Cardiac muscle cell (in vitro differentiated cells and primary cell): ENCODE measurements around the gene BRAT1. TPM values are rescaled to one million over a fixed set of nuclear protein-coding genes. Genes with fewer than 3 reads are reported as not detected.
A peak's percentile ranks its signal among the peaks of the same experiment; 100 is the strongest.

Experiments
- DNase-seq, 2 donors: peaks; one replicate each; pipeline versions ENCODE4 v3.0.0 to v3.0.0-alpha.2; 2010 to 2017; ENCODE audit warnings: low read depth in 1 of 2, low spot score in 1 of 2
- H3K27ac ChIP-seq: fragments of 200-600 bp; sonication (generic); 2 replicates; pipeline ENCODE4 v1.5.1; 2016
- H3K27me3 ChIP-seq: fragments of 200-600 bp; sonication (generic); 2 replicates; pipeline ENCODE4 v1.6.0; 2016; ENCODE audit warnings: control low read depth
- H3K36me3 ChIP-seq: fragments of 200-600 bp; sonication (generic); 2 replicates; pipeline ENCODE4 v1.5.1; 2016; ENCODE audit warnings: control low read depth
- H3K4me1 ChIP-seq: fragments of 200-600 bp; sonication (generic); 2 replicates; pipeline ENCODE4 v1.8.1; 2017; ENCODE audit warnings: low read depth, mild to moderate bottlenecking, mixed run types
- H3K4me3 ChIP-seq: fragments of 200-600 bp; sonication (generic); 2 replicates; pipeline ENCODE4 v1.5.1; 2016; ENCODE audit warnings: mild to moderate bottlenecking
- H3K9me3 ChIP-seq: fragments of 200-600 bp; sonication (generic); 2 replicates; pipeline ENCODE4 v1.5.1; 2017; ENCODE audit warnings: low read depth, mild to moderate bottlenecking, control low read depth
- CTCF ChIP-seq: IDR thresholded peaks from 2 replicates; pipeline ENCODE4 v1.5.1; 2012; ENCODE audit warnings: low read depth, mild to moderate bottlenecking, low read length
- polyA plus RNA-seq: library from polyadenylated mRNA; unstranded; fragments of >200 nt; fragmentation: Nextera tagmentation; extraction: Ambion mirVana; gene quantifications from 2 replicates; pipeline ENCODE4 v1.2.1, GENCODE V29; 2016
- total RNA-seq: library from RNA; depleted of rRNA; stranded (reverse); fragments of >200 nt; gene quantifications from 2 replicates; pipeline ENCODE4 v1.2.3, GENCODE V29; 2016

BRAT1 gene
- total and polyA plus RNA-seq, 2 experiments from 2014 or later = 80.5 to 109 TPM

GRCh38 chr7:2526659-2527504 lies 28.4 kb downstream of the BRAT1 start:
- Histone ChIP-seq H3K4me3 (no peak overlapping the region), H3K4me1 (peaks cover 7% of the 10 kb centered on the region), H3K9me3 (no peaks in the 10 kb centered on the region), H3K27me3 (peaks cover 8% of the 10 kb centered on the region), H3K27ac (no peak overlapping the region), H3K36me3 (no peaks in the 10 kb centered on the region)
- no peak for TF ChIP-seq CTCF
- DNase-seq = no peak

GRCh38 chr7:2525658-2526630 lies 29.4 kb downstream of the BRAT1 start:
- TF ChIP-seq CTCF = no peak
- Histone ChIP-seq H3K36me3 (no peaks in the 10 kb centered on the region), H3K27me3 (peaks cover 15% of the 10 kb centered on the region), H3K27ac (no peak overlapping the region), H3K4me1 (peaks cover 4% of the 10 kb centered on the region), H3K4me3 (no peak overlapping the region), H3K9me3 (no peaks in the 10 kb centered on the region)
- DNase-seq = no peak

GRCh38 chr7:2524808-2525657 lies 30.3 kb downstream of the BRAT1 start:
- DNase-seq = no peak
- Histone ChIP-seq H3K36me3 (no peaks in the 10 kb centered on the region), H3K27me3 (peaks cover 19% of the 10 kb centered on the region), H3K4me1 (peaks cover 4% of the 10 kb centered on the region), H3K9me3 (no peaks in the 10 kb centered on the region), H3K4me3 (no peak overlapping the region), H3K27ac (no peak overlapping the region)
- TF ChIP-seq CTCF = no peak

GRCh38 chr7:2523941-2524807 lies 31.1 kb downstream of the BRAT1 start:
- no peak for TF ChIP-seq CTCF
- H3K4me3 ChIP-seq = no peak overlapping the region
- peaks cover 20% of the 10 kb centered on the region for H3K27me3 ChIP-seq
- peak in 1 of 2 donors; percentile 58 for DNase-seq
- H3K36me3 ChIP-seq = no peaks in the 10 kb centered on the region
- H3K9me3 ChIP-seq = no peaks in the 10 kb centered on the region
- H3K4me1 ChIP-seq = peaks cover 4% of the 10 kb centered on the region
- H3K27ac ChIP-seq = no peak overlapping the region
